H1 (cell line): ENCODE data around the gene TSPAN9. TPM values are rescaled to one million over a fixed set of nuclear protein-coding genes. Genes with fewer than 3 reads are reported as not detected.

ENCODE experiments used
- CHD7 ChIP-seq: fragments of 300-600 bp; sonication (generic); IDR thresholded peaks from 2 replicates; pipeline ENCODE4 v1.7.1; 2012; ENCODE audit warnings: low read length, moderate library complexity, mild to moderate bottlenecking, inconsistent platforms; ENCODE audit not compliant: insufficient replicate concordance
- polyA plus RNA-seq, 7 experiments: library from polyadenylated mRNA; depleted of rRNA in 3 of 7; stranded (reverse) in 5 of 7; unstranded in 2 of 7; fragments of >200 nt in 5 of 7; fragments of 200-250 nt in 2 of 7; gene quantifications; 1 replicate in 5 of 7; 2 replicates in 1 of 7; 4 replicates in 1 of 7; pipeline versions ENCODE4 v1.2.1 to v1.2.3, GENCODE V29; 2011 to 2013; ENCODE audit warnings: missing spikeins in 2 of 7, mixed read lengths in 2 of 7
- total RNA-seq: library from RNA; stranded (reverse); fragmentation: NEBNext Ultra II Directional; extraction: Animal tissue kit (Norgen Biotek cat#: 25700); gene quantifications from 2 replicates; pipeline ENCODE4 v1.2.1, GENCODE V29; 2021

The TSPAN9 gene
- total and polyA plus RNA-seq, 2 of the 8 experiments (the other 6 are each of a cell fraction or from before 2014, with no cell fraction given) = 11.5 to 29.1 TPM

GRCh38 chr12:3253682-3254275 is 176.6 kb downstream of the TSPAN9 start (continued):
- TF ChIP-seq CHD7 = no peak
